Right kidney (tissue), 1 donor: ENCODE data around the gene NXPE1.

Source experiments
- DNase-seq: peaks from one replicate; pipeline ENCODE4 v3.0.0-alpha.2; 2016

Gene NXPE1

GRCh38 chr11:114562166-114562916 lies 2.7 kb upstream of the NXPE1 start:
- DNase-seq: no peak

- DNase-seq: no peak
Observed at GRCh38 chr11:114556135-114556534, 3.5 kb downstream of the NXPE1 start.

GRCh38 chr11:114553642-114554041 lies 6.0 kb downstream of the NXPE1 start:
- no peak for DNase-seq

GRCh38 chr11:114551060-114551459 lies 8.6 kb downstream of the NXPE1 start:
- DNase-seq: no peak

- DNase-seq: no peak
Observed at GRCh38 chr11:114525682-114526081, 34.0 kb downstream of the NXPE1 start.

GRCh38 chr11:114524122-114524521 lies 35.6 kb downstream of the NXPE1 start:
- DNase-seq: no peak

- no peak for DNase-seq
Observed at GRCh38 chr11:114522818-114523217, 36.9 kb downstream of the NXPE1 start.

- no peak for DNase-seq
Observed at GRCh38 chr11:114511538-114511937, 48.1 kb downstream of the NXPE1 start.

- DNase-seq: no peak
Observed at GRCh38 chr11:114511079-114511478, 48.6 kb downstream of the NXPE1 start.

GRCh38 chr11:114501901-114502300 lies 57.8 kb downstream of the NXPE1 start:
- DNase-seq: no peak

GRCh38 chr11:114499756-114500155 lies 59.9 kb downstream of the NXPE1 start:
- no peak for DNase-seq

GRCh38 chr11:114496915-114497314 lies 62.8 kb downstream of the NXPE1 start:
- DNase-seq: no peak

GRCh38 chr11:114483929-114484328 lies 75.8 kb downstream of the NXPE1 start:
- DNase-seq: no peak

GRCh38 chr11:114482114-114482513 lies 77.6 kb downstream of the NXPE1 start:
- no peak for DNase-seq

- no peak for DNase-seq
Observed at GRCh38 chr11:114479331-114479730, 80.3 kb downstream of the NXPE1 start.

- DNase-seq: no peak
Observed at GRCh38 chr11:114478768-114479167, 80.9 kb downstream of the NXPE1 start.

- no peak for DNase-seq
Observed at GRCh38 chr11:114478001-114478410, 81.7 kb downstream of the NXPE1 start.

GRCh38 chr11:114472661-114473060 lies 87.0 kb downstream of the NXPE1 start:
- DNase-seq: no peak
